Activated T-helper 1 cell treated with anti-CD3 and anti-CD28 coated beads, Interleukin-2, amount 50 U/mL, for 16 hours (primary cell): ENCODE measurements around the gene EFCC1.

Experiments
- DNase-seq, 2 donors: peaks; one replicate each; pipeline ENCODE4 v3.0.0-alpha.2; 2020; ENCODE audit warnings: low read depth in 1 of 2, low spot score in 1 of 2

Gene EFCC1

GRCh38 chr3:129031476-129032215 lies 30.5 kb downstream of the EFCC1 start:
- no peak for DNase-seq

- DNase-seq = no peak
Measured at GRCh38 chr3:129032716-129033115, 31.6 kb downstream of the EFCC1 start.

- no peak for DNase-seq
Measured at GRCh38 chr3:129033151-129033550, 32.0 kb downstream of the EFCC1 start.

GRCh38 chr3:129033633-129034321 lies 32.7 kb downstream of the EFCC1 start:
- no peak for DNase-seq

- DNase-seq = no peak
Measured at GRCh38 chr3:129034642-129035041, 33.5 kb downstream of the EFCC1 start.

- no peak for DNase-seq
Measured at GRCh38 chr3:129035360-129036221, 34.5 kb downstream of the EFCC1 start.

- DNase-seq = no peak
Measured at GRCh38 chr3:129036222-129037092, 35.4 kb downstream of the EFCC1 start.

GRCh38 chr3:129037093-129037419 lies 36.0 kb downstream of the EFCC1 start:
- no peak for DNase-seq

- no peak for DNase-seq
Measured at GRCh38 chr3:129038121-129038855, 37.2 kb downstream of the EFCC1 start.

GRCh38 chr3:129039271-129040038 lies 38.4 kb downstream of the EFCC1 start:
- no peak for DNase-seq

GRCh38 chr3:129040039-129040336 lies 38.9 kb downstream of the EFCC1 start:
- no peak for DNase-seq

- DNase-seq = no peak
Measured at GRCh38 chr3:129040579-129041300, 39.6 kb downstream of the EFCC1 start.

- DNase-seq = peak in 1 of 2 donors; percentile 26
Measured at GRCh38 chr3:129045675-129046036, 44.6 kb downstream of the EFCC1 start.

- DNase-seq = no peak
Measured at GRCh38 chr3:129046037-129046731, 45.1 kb downstream of the EFCC1 start.

- DNase-seq = no peak
Measured at GRCh38 chr3:129046732-129047552, 45.8 kb downstream of the EFCC1 start.

- DNase-seq = no peak
Measured at GRCh38 chr3:129047553-129047839, 46.4 kb downstream of the EFCC1 start.

- DNase-seq = no peak
Measured at GRCh38 chr3:129050556-129051295, 49.6 kb downstream of the EFCC1 start.
